Middle frontal gyrus (tissue), 1 donor: ENCODE measurements around the gene EPX.
"Not testable (repeated sequence)": the region's sequence is repeated elsewhere in the genome, so short reads cannot be mapped to it uniquely, and the experiment has no call there.

ENCODE experiments used
- DNase-seq: peaks from one replicate; pipeline ENCODE4 v3.0.0-alpha.2; 2015; ENCODE audit warnings: low spot score; ENCODE audit errors: extremely low spot score

EPX gene, protein sequence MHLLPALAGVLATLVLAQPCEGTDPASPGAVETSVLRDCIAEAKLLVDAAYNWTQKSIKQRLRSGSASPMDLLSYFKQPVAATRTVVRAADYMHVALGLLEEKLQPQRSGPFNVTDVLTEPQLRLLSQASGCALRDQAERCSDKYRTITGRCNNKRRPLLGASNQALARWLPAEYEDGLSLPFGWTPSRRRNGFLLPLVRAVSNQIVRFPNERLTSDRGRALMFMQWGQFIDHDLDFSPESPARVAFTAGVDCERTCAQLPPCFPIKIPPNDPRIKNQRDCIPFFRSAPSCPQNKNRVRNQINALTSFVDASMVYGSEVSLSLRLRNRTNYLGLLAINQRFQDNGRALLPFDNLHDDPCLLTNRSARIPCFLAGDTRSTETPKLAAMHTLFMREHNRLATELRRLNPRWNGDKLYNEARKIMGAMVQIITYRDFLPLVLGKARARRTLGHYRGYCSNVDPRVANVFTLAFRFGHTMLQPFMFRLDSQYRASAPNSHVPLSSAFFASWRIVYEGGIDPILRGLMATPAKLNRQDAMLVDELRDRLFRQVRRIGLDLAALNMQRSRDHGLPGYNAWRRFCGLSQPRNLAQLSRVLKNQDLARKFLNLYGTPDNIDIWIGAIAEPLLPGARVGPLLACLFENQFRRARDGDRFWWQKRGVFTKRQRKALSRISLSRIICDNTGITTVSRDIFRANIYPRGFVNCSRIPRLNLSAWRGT

GRCh38 chr17:58192612-58193011 is at the start of gene EPX:
Gene EPX, plus strand, starts transcription at chr17:58192726. Its CDS starts 121 bp downstream, at chr17:58192847.
- DNase-seq, result no peak

DNA sequence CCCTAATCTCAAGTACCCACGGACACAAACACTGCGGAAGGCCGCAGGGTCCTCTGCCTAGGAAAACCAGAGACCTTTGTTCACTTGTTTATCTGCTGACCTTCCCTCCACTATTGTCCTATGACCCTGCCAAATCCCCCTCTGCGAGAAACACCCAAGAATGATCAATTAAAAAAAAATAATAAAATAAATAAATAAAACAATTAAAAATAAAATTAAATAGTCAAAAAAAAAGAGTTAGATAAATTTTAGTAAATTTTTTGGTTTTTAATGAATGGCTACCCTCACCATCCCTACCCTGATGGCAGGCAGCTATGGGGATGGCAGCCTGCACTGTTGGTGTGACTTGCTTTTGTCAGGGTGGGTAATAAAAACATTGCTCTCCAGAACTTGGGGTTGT is 49.2 kb upstream of the EPX start:
- not testable (repeated sequence) for DNase-seq

GRCh38 chr17:58144801-58145200 is 47.7 kb upstream of the EPX start:
- DNase-seq, result no peak

- no peak for DNase-seq
Observed at GRCh38 chr17:58147930-58148434, 44.5 kb upstream of the EPX start, which contains the start of gene OR4D1. Gene OR4D1, plus strand, starts transcription at chr17:58148384. Its CDS starts 6,770 bp downstream, at chr17:58155154.

- no peak for DNase-seq
Observed at GRCh38 chr17:58148609-58149008, 43.9 kb upstream of the EPX start.

- DNase-seq, result no peak
Observed at GRCh38 chr17:58150394-58150793, 42.1 kb upstream of the EPX start.

DNA sequence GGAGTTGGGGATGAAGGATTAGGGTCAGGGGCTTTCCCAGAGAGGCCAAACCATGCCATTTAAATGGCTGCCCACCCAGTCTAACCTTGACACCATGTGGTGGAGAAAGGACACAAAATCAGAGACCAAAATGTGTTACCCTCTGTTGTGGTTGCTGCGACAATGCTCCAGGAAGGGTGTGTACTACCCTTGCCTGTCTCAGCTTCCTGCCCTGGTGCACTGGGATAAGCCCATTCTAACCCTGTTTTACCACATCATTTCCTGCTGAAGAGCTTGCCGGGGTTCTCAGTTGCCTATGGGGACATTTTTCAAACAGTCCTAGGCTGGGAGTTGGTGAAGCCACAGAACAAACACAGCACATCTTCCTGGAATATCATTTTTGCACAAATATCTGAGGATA is 39.5 kb upstream of the EPX start:
- no peak for DNase-seq

- DNase-seq, result no peak
Observed at GRCh38 chr17:58153671-58154070, 38.9 kb upstream of the EPX start.

- DNase-seq, result no peak
Observed at GRCh38 chr17:58156839-58157803, 35.4 kb upstream of the EPX start.

- no peak for DNase-seq
Observed at GRCh38 chr17:58158181-58158580, 34.3 kb upstream of the EPX start.

- DNase-seq, result no peak
Observed at GRCh38 chr17:58161566-58161965, 31.0 kb upstream of the EPX start.

DNA sequence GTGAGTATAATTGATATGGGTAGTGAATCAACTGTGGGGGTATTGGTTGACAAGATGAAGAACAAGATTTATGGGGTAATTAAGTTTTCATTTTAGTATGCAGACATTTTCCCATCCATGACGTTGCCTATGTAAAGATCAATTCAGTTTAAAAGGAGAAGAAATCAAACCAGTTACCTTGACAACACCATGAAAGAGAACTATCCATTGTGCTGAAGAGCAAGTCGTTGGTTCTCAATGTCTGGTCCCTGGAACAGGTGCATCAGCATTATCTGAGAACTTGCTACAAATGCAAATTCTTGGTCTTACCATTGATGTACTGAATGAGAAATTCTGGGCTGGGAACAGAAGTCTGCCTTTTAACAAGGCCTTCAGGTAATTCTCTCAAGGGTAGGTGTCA is 26.5 kb upstream of the EPX start:
- no peak for DNase-seq

DNA sequence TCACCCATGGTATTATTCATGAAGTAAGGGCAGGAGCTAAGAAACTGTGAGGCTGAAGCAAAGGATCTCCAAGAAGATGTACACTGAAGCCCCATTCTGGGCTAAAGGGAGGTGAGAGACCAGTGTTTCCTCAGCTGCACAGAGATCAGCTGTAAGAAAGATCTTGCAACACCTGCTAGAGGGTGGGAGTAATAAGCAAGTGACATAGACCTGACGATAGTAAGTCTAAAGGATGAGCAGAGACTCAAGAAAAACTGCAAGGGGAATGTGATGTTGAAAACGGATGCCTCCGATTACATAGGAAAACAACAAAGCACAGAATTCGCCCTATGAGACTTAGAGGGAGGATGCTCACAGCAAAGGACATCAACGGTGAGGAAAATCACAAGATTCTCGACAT is 25.8 kb upstream of the EPX start, which contains the start of gene OR4D2:
OR4D2 (plus strand) TSS at position 301 of the 400 bp plus-strand sequence. CDS start 2,674 bp downstream, outside the sequence.
- DNase-seq, result no peak

GRCh38 chr17:58170622-58171021 is 21.9 kb upstream of the EPX start:
- DNase-seq, result no peak

GRCh38 chr17:58172369-58173071 is 20.0 kb upstream of the EPX start:
- no peak for DNase-seq

- DNase-seq, result no peak
Observed at GRCh38 chr17:58174871-58175270, 17.7 kb upstream of the EPX start.

- DNase-seq, result no peak
Observed at GRCh38 chr17:58176200-58176599, 16.3 kb upstream of the EPX start.

DNA sequence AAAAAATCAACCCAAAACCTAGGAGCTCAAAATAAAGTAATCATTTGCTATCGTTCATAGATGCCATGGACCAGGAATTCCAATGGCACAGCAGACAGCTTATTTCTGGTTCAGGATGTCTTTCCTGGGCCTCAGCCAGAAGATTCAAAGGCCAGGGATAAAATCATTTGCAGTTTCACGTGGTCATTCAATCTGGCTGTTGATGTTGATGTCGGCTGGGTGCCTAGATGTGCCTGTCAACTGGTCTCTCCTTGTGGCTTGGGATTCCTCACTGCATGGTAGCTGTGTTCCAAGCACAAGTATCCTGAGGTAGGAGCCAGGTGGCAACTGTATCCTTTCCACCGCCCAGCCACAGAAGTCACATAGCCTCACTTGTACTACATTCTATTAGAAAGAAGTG is 10.7 kb upstream of the EPX start:
- DNase-seq, result no peak

- no peak for DNase-seq
Observed at GRCh38 chr17:58183514-58183913, 9.0 kb upstream of the EPX start.

- DNase-seq, result no peak
Observed at GRCh38 chr17:58184308-58184985, 8.1 kb upstream of the EPX start.
